ENCODE data around the gene CCNL1.
A peak's percentile ranks its signal among the peaks of the same experiment; 100 is the strongest.

The CCNL1 gene

GRCh38 chr3:157142315-157142714, 17.6 kb downstream of the CCNL1 start:
- no peak for DNase-seq

- no peak for DNase-seq
Observed at GRCh38 chr3:157139938-157140534, 19.9 kb downstream of the CCNL1 start.

- DNase-seq, result no peak
Observed at GRCh38 chr3:157136647-157137387, 23.1 kb downstream of the CCNL1 start.

- DNase-seq, result no peak
Observed at GRCh38 chr3:157135671-157136396, 24.1 kb downstream of the CCNL1 start.

- no peak for DNase-seq
Observed at GRCh38 chr3:157134620-157135191, 25.2 kb downstream of the CCNL1 start.

GRCh38 chr3:157133434-157134320, 26.3 kb downstream of the CCNL1 start:
- DNase-seq, result no peak

- no peak for DNase-seq
Observed at GRCh38 chr3:157132936-157133335, 27.0 kb downstream of the CCNL1 start.

GRCh38 chr3:157132341-157132740, 27.6 kb downstream of the CCNL1 start:
- DNase-seq, result no peak

- no peak for DNase-seq
Observed at GRCh38 chr3:157131861-157132260, 28.1 kb downstream of the CCNL1 start.

- DNase-seq, result peak; percentile 80
Observed at GRCh38 chr3:157130467-157131251, 29.3 kb downstream of the CCNL1 start.

GRCh38 chr3:157129803-157130466, 30.0 kb downstream of the CCNL1 start:
- peak; percentile 27 for DNase-seq

GRCh38 chr3:157128771-157129681, 30.9 kb downstream of the CCNL1 start:
- DNase-seq, result no peak

- peak; percentile 57 for DNase-seq
Observed at GRCh38 chr3:157127831-157128767, 31.8 kb downstream of the CCNL1 start.

- DNase-seq, result no peak
Observed at GRCh38 chr3:157127268-157127667, 32.7 kb downstream of the CCNL1 start.

- DNase-seq, result no peak
Observed at GRCh38 chr3:157126365-157126764, 33.6 kb downstream of the CCNL1 start.

GRCh38 chr3:157125101-157125500, 34.8 kb downstream of the CCNL1 start:
- DNase-seq, result no peak

GRCh38 chr3:157123621-157124020, 36.3 kb downstream of the CCNL1 start:
- no peak for DNase-seq

GRCh38 chr3:157122832-157123427, 37.0 kb downstream of the CCNL1 start:
- no peak for DNase-seq
